IPS-15b (cell line): Measurements from ENCODE around the gene PIK3R6.

Source experiments
- H3K27me3 ChIP-seq: one replicate; pipeline ENCODE4 v1.6.1; 2013; ENCODE audit warnings: low read length; ENCODE audit not compliant: control insufficient read depth, insufficient read depth
- H3K36me3 ChIP-seq: one replicate; pipeline ENCODE4 v1.6.1; 2013; ENCODE audit warnings: low read length; ENCODE audit not compliant: control insufficient read depth, insufficient read depth
- H3K4me1 ChIP-seq: one replicate; pipeline ENCODE4 v1.6.1; 2013; ENCODE audit warnings: mild to moderate bottlenecking, low read length; ENCODE audit not compliant: control insufficient read depth, insufficient read depth
- H3K4me3 ChIP-seq: one replicate; pipeline ENCODE4 v1.5.1; 2013; ENCODE audit warnings: low read depth, low read length
- H3K9ac ChIP-seq: one replicate; pipeline ENCODE4 v1.6.1; 2013; ENCODE audit warnings: low read depth, mild to moderate bottlenecking, low read length
- H3K9me3 ChIP-seq: one replicate; pipeline ENCODE4 v1.6.1; 2013; ENCODE audit warnings: mild to moderate bottlenecking, low read length; ENCODE audit not compliant: control insufficient read depth, insufficient read depth

Gene PIK3R6

GRCh38 chr17:8883353-8883752 lies 15.9 kb upstream of the PIK3R6 start:
- Histone ChIP-seq H3K36me3 (peaks cover 2% of the 10 kb centered on the region), H3K27me3 (no peaks in the 10 kb centered on the region), H3K4me1 (no peaks in the 10 kb centered on the region), H3K9ac (no peak overlapping the region), H3K9me3 (no peaks in the 10 kb centered on the region), H3K4me3 (no peak overlapping the region)

GRCh38 chr17:8881606-8882005 lies 14.1 kb upstream of the PIK3R6 start:
- Histone ChIP-seq H3K4me3 (no peak overlapping the region), H3K9ac (no peak overlapping the region), H3K27me3 (no peaks in the 10 kb centered on the region), H3K9me3 (no peaks in the 10 kb centered on the region), H3K4me1 (no peaks in the 10 kb centered on the region), H3K36me3 (peaks cover 2% of the 10 kb centered on the region)

GRCh38 chr17:8880466-8880865 lies 13.0 kb upstream of the PIK3R6 start:
- Histone ChIP-seq H3K4me1 (peaks cover 3% of the 10 kb centered on the region), H3K27me3 (no peaks in the 10 kb centered on the region), H3K4me3 (no peak overlapping the region), H3K9me3 (no peaks in the 10 kb centered on the region), H3K36me3 (peaks cover 2% of the 10 kb centered on the region), H3K9ac (no peak overlapping the region)

GRCh38 chr17:8879410-8879809 lies 11.9 kb upstream of the PIK3R6 start:
- no peaks in the 10 kb centered on the region for H3K27me3 ChIP-seq

GRCh38 chr17:8877984-8878383 lies 10.5 kb upstream of the PIK3R6 start:
- Histone ChIP-seq H3K4me1 (peaks cover 3% of the 10 kb centered on the region), H3K4me3 (no peak overlapping the region), H3K36me3 (no peaks in the 10 kb centered on the region), H3K27me3 (no peaks in the 10 kb centered on the region), H3K9ac (no peak overlapping the region), H3K9me3 (no peaks in the 10 kb centered on the region)

More at GRCh38 chr17:8879410-8879809, 11.9 kb upstream of the PIK3R6 start:
- H3K36me3 ChIP-seq = peaks cover 2% of the 10 kb centered on the region
- no peaks in the 10 kb centered on the region for H3K9me3 ChIP-seq
- no peak overlapping the region for H3K9ac ChIP-seq
- H3K4me1 ChIP-seq = peaks cover 3% of the 10 kb centered on the region
- H3K4me3 ChIP-seq = no peak overlapping the region

GRCh38 chr17:8875957-8876356 lies 8.5 kb upstream of the PIK3R6 start:
- no peak overlapping the region for H3K4me3 ChIP-seq
- H3K4me1 ChIP-seq = peaks cover 4% of the 10 kb centered on the region
- H3K9me3 ChIP-seq = no peaks in the 10 kb centered on the region
- H3K27me3 ChIP-seq = no peaks in the 10 kb centered on the region
- no peaks in the 10 kb centered on the region for H3K36me3 ChIP-seq
- no peak overlapping the region for H3K9ac ChIP-seq

GRCh38 chr17:8875436-8875835 lies 8.0 kb upstream of the PIK3R6 start:
- Histone ChIP-seq H3K9me3 (no peaks in the 10 kb centered on the region), H3K27me3 (no peaks in the 10 kb centered on the region), H3K4me1 (peaks cover 4% of the 10 kb centered on the region), H3K9ac (no peak overlapping the region), H3K4me3 (no peak overlapping the region), H3K36me3 (no peaks in the 10 kb centered on the region)

- H3K4me3 ChIP-seq = no peak overlapping the region
- peaks cover under 1% of the 10 kb centered on the region for H3K27me3 ChIP-seq
- no peaks in the 10 kb centered on the region for H3K36me3 ChIP-seq
- no peak overlapping the region for H3K9ac ChIP-seq
- H3K9me3 ChIP-seq = no peaks in the 10 kb centered on the region
- peaks cover 4% of the 10 kb centered on the region for H3K4me1 ChIP-seq
These were observed 6.6 kb upstream of the PIK3R6 start for GRCh38 chr17:8873801-8874715.

GRCh38 chr17:8872705-8873435 lies 5.4 kb upstream of the PIK3R6 start:
- H3K4me3 ChIP-seq = no peak overlapping the region
- H3K4me1 ChIP-seq = peaks cover 4% of the 10 kb centered on the region
- H3K9me3 ChIP-seq = no peaks in the 10 kb centered on the region
- H3K36me3 ChIP-seq = no peaks in the 10 kb centered on the region
- peaks cover 5% of the 10 kb centered on the region for H3K27me3 ChIP-seq
- H3K9ac ChIP-seq = no peak overlapping the region

- Histone ChIP-seq H3K9me3 (no peaks in the 10 kb centered on the region), H3K36me3 (no peaks in the 10 kb centered on the region), H3K4me1 (peaks cover 4% of the 10 kb centered on the region), H3K4me3 (no peak overlapping the region), H3K27me3 (peaks cover 5% of the 10 kb centered on the region), H3K9ac (no peak overlapping the region)
These were observed 4.7 kb upstream of the PIK3R6 start for GRCh38 chr17:8872036-8872704.

GRCh38 chr17:8871081-8871581 lies 3.7 kb upstream of the PIK3R6 start:
- Histone ChIP-seq H3K9ac (no peak overlapping the region), H3K9me3 (no peaks in the 10 kb centered on the region), H3K27me3 (peaks cover 5% of the 10 kb centered on the region), H3K4me1 (peaks cover 4% of the 10 kb centered on the region), H3K36me3 (no peaks in the 10 kb centered on the region), H3K4me3 (no peak overlapping the region)
